GM18873 (cell line): Measurements from ENCODE around the gene RELL2.

Experiments
- ATAC-seq: cut with Tn5 transposase; IDR thresholded peaks from one replicate; pipeline ENCODE4 v1.9.1; 2021; ENCODE audit warnings: mild to moderate bottlenecking, moderate library complexity, moderate number of reproducible peaks; ENCODE audit not compliant: unreplicated experiment, low FRiP score

Gene RELL2

GRCh38 chr5:141618804-141619554 lies 17.8 kb upstream of the RELL2 start, which contains the start of gene DIAPH1:
Gene DIAPH1 (minus strand): TSS chr5:141619000. CDS start chr5:141618914, 86 bp downstream.
- peak; percentile 64 for ATAC-seq

DNA sequence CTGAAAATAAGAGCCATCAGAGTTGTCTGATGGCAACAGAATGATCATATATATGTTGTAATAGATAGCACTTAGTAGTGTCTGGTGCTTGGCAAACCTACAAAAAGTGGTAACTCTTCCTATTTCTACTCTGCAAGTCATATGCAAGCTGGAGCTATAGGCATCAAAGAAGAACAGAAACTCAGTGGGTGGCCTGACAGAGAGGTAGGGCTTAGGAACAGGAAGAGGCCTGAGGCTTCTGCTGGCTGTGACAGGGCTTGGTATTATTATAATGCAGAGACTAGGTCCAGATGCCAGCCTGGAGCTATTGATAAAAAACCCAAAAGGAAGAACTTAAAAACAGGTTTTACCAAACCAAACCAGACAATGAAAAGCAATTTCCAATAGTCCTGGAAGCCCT lies 13.6 kb upstream of the RELL2 start:
- ATAC-seq = peak; percentile 40

- no peak for ATAC-seq
Observed at GRCh38 chr5:141623611-141624010, 13.2 kb upstream of the RELL2 start.

DNA sequence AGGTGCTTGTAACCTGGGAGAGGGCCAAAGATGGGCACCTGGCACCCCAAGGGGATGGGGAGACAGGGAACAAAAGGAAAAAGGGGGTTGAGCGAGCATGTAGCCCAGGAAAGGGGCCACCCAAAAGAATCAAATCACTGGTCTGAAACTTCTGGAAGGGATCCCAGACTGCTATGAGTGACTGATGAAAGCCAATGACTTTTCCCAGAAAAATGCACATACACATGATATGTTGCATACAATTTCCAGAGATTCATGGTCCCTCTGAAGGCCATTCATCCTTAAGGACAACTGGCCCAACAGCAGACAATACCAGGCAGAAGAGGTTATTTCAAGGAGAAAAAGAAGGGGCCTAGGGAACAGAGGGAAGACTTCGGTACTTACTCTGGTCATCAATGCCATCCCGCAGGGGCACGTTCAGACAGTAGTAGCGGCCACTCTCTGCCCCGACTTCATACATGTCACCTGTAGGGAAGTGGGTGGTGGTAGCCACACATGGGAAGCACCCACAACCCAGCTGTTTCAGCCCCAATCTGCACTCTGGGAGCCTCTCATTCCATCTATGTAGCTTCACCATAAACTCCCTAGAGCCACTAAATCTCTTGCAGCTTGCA lies 8.5 kb upstream of the RELL2 start:
- ATAC-seq = no peak

- no peak for ATAC-seq
Observed at GRCh38 chr5:141630570-141631140, 6.1 kb upstream of the RELL2 start.

GRCh38 chr5:141632650-141633049 lies 4.1 kb upstream of the RELL2 start:
- ATAC-seq = no peak

- ATAC-seq = peak; percentile 77
Observed at GRCh38 chr5:141633871-141634561, 2.8 kb upstream of the RELL2 start.

- ATAC-seq = no peak
Observed at GRCh38 chr5:141634720-141635119, 2.1 kb upstream of the RELL2 start.

DNA sequence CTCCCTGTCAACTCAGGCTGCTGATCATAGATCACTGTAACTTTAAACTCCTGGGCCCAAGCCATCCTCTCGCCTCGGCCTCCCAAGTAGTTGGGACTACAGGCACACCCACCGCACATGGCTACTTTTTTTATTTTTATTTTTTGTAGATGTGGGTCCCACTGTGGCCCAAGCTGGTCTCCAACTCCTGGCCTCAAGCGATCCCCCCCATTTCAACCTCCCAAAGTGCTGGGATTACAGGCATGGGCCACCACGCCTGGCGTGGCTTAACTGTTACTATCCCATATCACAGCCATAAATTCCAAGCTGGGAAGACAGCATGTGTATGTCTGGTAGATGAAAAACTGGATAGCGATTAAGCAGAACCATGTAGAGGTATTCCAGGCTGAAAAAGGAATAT lies 1.2 kb upstream of the RELL2 start:
- no peak for ATAC-seq

DNA sequence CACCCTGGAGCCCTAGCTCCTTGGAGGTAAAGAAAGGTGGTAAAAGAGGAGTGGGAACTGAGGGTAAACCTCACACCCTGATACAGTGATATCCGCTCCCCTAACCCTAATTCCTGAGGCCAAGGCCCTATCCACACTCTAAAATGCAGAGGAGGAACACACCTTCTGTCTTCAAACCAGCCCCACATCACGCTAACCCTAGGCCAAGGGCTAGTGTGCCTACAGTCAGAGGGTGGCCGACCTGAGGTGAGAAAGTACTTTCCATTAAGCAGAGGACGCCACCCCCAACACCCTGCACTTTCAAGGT lies 738 bp upstream of the RELL2 start:
- no peak for ATAC-seq

DNA sequence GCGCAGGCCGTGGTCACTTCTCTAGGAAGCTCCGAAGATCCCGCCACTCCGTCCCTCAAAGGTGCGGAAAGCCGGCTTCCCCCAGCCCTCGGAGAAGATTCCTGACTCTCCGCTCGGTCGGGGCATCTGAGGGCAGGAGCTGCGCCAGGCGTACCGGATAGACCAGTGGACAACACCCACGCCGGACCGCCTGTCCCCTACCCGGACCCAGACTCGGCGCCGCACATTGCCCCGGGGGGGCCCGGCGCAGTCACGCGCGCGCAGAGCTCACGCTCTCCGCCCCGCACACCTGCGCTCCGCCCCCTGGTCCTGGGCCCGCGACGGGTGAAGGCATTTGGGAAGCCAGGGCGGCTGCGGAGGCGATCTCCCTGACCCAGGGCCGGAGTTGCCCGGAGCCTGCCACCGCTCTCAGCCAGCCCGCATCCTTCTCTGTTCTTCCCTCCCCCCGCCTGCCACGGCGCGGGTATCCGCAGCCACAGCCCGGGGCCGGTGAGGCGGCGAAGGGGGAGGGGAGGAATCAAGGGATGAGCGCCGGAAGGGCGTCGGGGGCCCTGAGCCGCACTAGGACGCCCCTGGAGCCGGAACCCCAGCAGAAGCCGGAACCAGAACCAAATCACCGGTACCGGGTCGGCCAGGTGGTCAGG lies 448 bp downstream of the RELL2 start:
- ATAC-seq = peak; percentile 2

GRCh38 chr5:141637767-141638419 lies 1.1 kb downstream of the RELL2 start:
- ATAC-seq = no peak

- ATAC-seq = no peak
Observed at GRCh38 chr5:141638771-141639170, 2.0 kb downstream of the RELL2 start.

GRCh38 chr5:141639357-141640050 lies 2.7 kb downstream of the RELL2 start:
- no peak for ATAC-seq

DNA sequence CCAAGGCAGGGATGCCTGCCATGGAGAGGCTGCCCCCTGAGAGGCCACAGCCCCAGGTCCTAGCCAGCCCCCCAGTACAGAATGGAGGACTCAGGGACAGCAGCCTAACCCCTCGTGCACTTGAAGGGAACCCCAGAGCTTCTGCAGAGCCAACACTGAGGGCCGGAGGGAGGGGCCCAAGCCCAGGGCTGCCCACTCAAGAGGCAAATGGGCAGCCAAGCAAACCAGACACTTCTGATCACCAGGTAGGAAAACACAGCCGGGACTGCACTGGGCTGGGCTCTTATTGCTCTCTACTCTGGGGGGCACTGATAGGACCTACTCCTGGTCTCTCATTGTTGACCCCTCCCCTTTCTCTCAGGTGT lies 3.2 kb downstream of the RELL2 start:
- ATAC-seq = no peak

DNA sequence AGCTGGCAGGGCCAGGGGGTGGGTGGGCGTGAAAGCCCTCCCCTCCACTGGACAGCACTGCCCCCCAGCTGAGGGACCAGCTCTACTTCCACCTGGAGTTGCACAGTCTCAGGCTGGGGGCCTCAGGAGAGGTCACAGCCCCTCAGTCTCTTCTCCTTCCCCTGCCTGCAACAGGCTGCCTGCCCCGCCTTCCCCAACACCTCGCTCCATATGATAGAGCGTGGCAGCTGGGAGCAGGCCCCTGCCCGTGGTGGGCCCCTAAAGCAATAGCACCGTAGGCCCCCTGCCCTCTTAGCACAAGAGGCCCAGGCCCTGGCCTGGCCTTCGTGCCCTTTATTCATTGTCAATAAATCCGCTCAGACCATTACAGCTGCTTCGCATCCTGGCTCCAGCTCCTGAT lies 3.9 kb downstream of the RELL2 start:
- no peak for ATAC-seq

- peak; percentile 50 for ATAC-seq
Observed at GRCh38 chr5:141641634-141642267, 5.0 kb downstream of the RELL2 start.

DNA sequence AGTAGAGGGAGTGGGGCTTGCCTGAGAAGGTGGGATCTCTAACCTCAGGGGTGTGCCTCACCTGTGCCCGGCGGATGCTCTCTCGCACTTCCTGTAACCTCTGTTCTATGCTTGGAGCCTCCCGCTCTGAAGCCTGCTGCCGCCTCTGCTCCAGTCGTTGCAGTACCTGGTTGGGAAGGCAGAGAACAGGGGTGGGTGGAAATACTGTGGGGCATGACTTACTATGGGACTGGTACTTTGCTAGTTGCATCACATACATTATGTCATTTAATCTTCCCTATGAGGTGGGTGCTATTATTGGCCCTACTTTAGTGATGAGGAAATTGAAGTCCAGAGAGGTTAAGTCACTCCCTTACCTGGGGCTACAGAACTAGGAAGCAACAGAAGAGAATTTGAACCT lies 9.2 kb downstream of the RELL2 start:
- no peak for ATAC-seq

GRCh38 chr5:141647242-141647641 lies 10.4 kb downstream of the RELL2 start:
- ATAC-seq = no peak
